HG03095 (cell line): ENCODE results near the gene FBXL16.

Experiments used
- ATAC-seq: cut with Tn5 transposase; IDR thresholded peaks from one replicate; pipeline ENCODE4 v1.9.1; 2021; ENCODE audit warnings: moderate library complexity; ENCODE audit not compliant: unreplicated experiment

Gene FBXL16

GRCh38 chr16:678209-678857 lies 27.3 kb downstream of the FBXL16 start:
- ATAC-seq: no peak

DNA sequence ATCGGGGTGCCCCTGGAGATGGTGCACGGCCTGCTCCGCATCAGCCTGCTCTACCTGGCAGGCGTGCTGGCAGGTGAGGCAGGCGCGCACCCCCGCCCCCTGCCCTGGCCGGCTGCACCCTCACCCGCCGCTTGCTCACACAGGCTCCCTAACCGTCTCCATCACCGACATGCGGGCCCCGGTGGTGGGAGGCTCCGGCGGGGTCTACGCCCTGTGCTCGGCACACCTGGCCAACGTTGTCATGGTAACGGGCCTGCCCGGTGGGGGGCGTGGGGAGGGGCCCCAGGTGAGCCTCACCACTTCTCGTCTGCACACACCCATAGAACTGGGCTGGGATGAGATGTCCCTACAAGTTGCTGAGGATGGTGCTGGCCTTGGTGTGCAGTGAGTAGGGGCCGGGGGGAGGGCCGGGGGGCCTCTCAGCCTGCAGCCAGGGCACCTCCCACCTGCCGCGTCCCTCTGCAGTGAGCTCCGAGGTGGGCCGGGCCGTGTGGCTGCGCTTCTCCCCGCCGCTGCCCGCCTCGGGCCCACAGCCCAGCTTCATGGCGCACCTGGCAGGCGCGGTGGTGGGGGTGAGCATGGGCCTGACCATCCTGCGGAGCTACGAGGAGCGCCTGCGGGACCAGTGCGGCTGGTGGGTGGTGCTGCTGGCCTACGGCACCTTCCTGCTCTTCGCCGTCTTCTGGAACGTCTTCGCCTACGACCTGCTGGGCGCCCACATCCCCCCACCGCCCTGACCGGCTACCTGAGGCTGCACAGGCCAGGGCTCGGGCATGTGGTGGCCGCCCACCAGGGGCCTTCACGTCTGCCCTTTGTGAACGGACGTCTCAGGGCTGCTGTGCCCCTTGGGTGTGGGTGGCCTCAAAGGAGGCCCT lies 28.0 kb downstream of the FBXL16 start:
- ATAC-seq: no peak

GRCh38 chr16:676913-677312 lies 28.7 kb downstream of the FBXL16 start:
- ATAC-seq: no peak

DNA sequence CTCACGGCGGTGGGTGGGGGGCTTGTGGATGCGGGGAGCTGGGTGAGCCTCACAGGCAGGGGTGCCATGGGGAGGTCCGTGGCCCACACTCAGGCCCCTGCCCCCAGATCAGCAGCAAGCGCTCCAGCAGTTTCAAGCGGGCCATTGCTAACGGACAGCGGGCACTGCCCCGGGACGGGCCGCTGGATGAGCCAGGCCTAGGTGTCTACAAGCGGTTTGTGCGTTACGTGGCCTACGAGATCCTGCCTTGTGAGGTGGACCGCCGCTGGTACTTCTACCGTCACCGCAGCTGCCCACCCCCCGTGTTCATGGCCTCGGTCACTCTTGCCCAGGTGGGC lies 29.1 kb downstream of the FBXL16 start:
- no peak for ATAC-seq

- ATAC-seq: no peak
Measured at GRCh38 chr16:675884-676564, 29.6 kb downstream of the FBXL16 start.

DNA sequence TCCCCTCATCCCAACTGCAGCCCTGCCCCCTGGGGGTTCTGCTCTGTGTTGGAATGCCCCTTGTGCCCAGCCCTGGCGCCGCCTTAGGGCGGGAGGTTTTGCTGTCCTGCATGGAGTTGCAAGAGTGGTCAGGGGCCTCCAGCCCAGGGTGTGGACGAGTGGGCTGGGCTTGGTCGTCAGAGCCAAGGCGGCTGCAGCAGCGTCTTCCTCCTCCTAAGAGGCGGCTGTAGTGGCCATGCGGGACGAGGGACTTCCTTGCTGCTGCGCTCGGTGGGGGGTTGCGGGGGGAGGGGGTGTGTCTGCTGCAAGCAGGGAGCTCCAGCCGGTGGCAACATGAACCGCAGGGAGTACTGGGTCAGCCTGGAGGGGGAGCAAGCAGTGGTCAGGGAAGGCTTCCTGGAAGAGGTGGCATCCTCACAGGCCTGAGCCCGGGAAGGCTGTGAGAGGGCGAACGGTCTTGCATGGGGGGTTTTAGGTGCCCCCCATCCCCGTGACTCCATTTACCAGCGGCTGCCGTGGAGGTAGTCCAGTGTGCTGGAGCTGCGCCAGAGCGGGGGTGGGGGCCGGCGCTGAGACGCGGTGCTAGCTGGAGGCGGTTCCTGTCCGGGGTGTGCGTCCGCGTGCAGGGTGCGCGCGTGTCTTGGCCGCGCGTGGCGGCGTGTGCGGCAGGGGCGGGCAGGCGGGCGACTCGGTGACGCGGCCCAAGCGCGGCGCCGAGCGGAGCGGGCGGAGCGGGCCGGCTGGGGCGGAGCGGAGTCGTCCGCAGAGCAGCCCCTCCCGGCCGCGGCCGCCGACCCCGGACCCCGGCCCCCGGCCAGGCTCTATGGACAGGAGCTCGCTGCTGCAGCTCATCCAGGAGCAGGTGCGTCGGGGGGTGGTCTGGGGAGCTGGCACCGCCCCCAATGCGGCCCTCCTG lies 30.4 kb downstream of the FBXL16 start, which contains the start of gene RHBDL1:
RHBDL1 (plus strand) TSS at position 704 of the 916 bp plus-strand sequence; CDS start at position 824, 120 bp downstream.
- ATAC-seq: no peak

DNA sequence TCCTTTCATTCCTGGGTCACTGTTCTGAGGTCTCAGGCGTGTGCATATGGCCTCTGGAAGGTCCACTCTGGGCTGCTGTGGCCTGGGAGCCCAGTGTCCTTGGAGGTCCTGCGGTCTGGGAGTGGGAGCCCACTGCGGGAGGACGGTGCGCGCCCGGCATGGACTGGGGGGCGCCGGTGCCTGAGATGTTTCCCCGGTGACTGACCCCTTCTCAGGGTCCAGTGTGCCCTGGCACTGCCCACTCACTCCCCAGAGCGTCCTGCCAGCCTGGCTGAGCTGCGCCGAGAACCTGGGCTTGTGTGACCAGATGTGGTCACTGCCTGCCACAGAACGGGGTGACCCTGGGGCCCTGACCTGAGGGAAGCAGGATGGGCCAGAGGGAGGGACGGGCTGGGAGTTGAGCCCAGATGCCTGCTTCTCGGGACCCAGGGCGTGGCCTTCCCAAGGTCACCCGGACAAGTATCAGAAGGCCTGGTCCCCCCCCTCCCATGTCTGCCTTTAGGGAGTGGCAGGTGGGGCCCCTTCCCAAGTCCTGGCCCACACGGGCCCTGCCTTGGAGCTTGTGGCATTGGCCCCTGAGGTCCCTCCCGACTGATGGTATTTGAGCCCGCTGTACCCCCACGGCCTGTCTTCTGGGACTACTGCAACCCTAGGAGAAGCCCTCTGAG lies 31.3 kb downstream of the FBXL16 start:
- ATAC-seq: no peak

DNA sequence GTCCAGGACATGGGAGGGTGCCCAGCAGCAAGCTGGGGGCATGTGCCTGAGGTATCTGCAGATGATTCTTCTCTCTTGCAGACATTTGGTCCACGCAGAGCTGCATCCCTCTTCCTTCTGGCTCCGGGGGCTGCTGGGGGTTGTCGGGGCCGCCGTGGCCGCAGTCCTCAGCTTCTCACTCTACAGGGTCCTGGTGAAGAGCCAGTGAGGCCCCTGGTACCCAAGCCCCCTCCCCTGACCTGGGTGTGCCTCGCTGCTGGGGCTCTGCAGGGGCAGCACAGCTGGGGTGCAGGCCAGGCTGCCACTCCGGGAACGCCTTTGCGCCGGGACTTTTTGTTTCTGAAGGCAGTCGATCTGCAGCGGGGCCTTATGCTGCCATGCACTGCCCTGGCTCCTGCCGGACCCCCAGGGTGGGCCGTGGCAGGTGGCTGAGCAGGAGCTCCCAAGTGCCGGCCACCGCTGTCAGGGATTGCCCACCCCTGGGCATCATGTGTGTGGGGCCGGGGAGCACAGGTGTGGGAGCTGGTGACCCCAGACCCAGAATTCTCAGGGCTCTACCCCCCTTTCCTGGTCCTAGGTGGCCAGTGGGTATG lies 32.1 kb downstream of the FBXL16 start:
- no peak for ATAC-seq

DNA sequence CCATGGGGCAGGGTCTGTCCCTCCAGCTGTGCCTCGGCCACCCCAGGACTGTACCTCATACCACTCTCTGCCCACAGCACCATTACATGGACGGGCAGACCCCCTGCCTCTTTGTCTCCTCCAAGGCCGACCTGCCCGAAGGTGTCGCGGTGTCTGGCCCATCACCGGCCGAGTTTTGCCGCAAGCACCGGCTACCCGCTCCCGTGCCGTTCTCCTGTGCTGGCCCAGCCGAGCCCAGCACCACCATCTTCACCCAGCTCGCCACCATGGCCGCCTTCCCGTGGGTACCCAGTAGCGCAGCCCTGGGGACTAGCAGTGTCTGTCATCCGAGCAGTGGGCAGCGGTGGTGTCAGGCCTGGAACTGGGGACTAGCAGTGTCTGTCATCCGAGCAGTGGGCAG lies 32.8 kb downstream of the FBXL16 start:
- no peak for ATAC-seq

- no peak for ATAC-seq
Measured at GRCh38 chr16:672371-672770, 33.2 kb downstream of the FBXL16 start.

GRCh38 chr16:671353-672131 lies 34.1 kb downstream of the FBXL16 start:
- no peak for ATAC-seq

GRCh38 chr16:670485-671352 lies 34.9 kb downstream of the FBXL16 start:
- no peak for ATAC-seq

GRCh38 chr16:669666-670065 lies 35.9 kb downstream of the FBXL16 start:
- no peak for ATAC-seq

DNA sequence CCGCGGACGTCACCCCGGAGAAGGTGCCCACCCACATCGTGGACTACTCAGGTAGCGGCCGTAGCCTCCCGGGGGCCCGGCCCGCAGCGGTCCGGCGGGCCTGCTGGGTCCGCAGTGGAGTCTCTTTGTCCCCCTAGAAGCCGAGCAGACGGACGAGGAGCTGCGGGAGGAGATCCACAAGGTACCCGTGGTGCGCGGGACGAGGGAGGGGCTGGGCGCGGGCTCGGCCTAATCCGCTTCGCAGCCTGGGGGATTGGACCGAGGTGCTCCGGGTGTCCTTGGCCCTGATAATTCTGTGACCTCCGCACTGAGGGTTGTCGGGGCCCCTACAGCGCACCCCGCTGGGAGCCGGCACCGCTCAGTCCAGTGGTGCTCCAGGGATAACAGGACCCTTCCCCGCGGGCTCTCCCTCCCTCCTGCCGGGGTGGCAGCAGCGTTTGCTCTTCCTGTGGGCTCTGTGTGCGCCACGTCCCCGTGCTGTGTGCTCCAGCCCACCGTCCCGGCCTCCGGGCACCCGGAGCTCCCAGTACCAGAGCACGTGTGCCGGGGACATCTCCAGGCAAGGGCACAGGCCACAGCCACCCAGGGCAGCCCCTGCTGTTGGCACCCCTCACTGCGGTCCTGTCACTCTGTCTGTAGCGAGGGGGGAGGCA lies 37.0 kb downstream of the FBXL16 start:
- no peak for ATAC-seq

DNA sequence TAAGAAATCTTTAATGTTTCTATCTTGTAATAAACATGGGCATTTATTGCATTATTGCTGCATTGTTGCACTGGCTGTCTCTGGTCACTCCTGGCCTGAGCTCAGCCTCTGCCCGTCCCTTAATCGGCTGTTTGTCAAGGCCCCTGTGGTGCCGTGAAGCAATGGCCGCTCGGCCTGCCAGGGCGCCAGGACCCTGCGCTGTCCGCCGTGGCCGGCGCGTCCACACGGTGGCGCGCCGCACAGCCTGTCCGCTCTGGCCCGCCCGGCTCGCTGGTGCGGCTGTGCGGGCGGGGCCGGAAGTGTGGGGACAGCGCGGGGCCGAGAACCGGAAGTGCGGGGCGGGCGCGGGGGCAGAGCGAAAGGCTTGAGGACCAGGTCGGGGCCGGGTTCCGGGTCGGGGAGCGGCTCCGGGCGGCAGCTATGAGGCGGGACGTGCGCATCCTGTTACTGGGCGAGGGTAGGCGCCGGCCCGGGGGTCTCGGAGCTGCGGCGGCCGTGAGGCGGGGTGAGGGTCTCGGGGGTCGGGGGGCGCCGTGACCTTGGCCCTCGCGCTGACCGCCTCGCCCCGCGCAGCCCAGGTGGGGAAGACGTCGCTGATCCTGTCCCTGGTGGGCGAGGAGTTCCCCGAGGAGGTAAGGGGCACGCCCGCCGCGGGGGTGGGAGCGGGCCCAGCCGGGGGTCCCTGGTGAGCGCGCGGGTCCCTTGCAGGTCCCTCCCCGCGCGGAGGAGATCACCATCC lies 37.7 kb downstream of the FBXL16 start, which contains the start of gene RHOT2:
RHOT2 (plus strand) TSS at position 353 of the 739 bp plus-strand sequence; CDS start at position 421, 68 bp downstream.
- ATAC-seq: peak; percentile 59

- no peak for ATAC-seq
Measured at GRCh38 chr16:667113-667779, 38.4 kb downstream of the FBXL16 start.
